HG02981 (cell line): ENCODE results near the gene CRB1.

Experiments used
- ATAC-seq: cut with Tn5 transposase; IDR thresholded peaks from one replicate; pipeline ENCODE4 v1.9.1; 2021; ENCODE audit warnings: mild to moderate bottlenecking, moderate library complexity; ENCODE audit not compliant: unreplicated experiment

Gene CRB1

DNA sequence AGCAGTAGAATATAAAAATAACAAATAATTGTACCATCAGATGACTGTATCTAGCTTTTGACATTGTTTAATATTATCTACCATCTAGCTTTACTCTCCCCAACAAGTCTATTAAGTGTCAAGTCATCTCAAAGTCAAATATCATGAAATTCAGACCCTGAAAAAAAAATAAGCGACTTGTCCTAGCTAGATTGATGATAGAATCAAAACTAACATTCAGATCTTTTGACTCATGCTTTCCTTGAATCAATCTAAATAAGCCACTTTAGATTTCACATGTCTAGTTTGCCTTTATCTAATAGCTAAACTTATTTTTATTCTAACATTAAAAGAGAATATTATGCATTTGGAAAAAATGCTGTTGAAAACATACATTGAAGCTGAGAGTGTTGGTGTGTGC is 35.4 kb downstream of the CRB1 start:
- no peak for ATAC-seq

DNA sequence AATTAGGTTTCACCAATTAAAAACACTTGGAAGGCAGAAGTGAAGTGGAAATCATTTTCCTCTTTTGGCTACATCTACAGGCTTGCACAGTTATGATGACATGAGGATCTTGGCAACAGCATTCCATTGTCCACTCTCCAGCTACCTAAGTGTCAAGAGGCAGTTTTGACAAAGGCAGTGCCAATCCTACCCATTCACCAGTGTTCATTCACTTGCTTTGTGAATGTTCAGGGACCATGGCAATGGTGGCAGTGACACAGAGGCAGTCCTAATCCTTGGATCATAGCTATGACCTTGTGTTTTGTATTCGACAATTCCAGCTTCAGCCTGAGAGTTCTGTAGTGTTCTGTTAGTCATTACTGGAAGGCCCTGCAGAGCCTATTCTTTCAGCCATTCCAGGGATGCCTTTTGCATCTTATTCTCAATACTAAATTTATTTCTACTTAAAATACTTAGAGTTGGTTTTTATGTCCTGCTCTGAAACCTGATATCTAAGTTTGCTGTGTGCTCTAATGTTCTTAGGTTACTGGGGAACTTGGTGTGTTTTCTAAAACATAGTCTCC is 36.7 kb downstream of the CRB1 start:
- ATAC-seq = no peak

DNA sequence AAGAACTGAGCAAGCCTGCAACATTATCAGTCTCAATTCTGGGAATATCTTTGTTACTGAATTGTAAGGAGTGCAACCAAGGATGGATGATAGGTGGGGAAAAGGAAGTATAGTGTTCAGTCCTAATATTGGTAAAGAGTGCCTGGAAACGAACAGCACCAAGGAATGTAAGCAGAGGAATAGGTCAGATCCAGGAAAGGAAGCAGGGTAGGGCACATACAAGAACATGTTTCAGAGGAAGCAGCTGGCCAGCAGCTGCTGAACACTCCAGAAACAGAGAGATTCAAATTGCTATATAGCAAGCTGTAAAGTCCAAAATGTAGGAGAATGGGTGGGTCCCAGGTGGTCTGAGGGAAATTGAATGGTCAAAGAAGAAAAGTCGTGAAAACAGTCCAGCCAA is 37.9 kb downstream of the CRB1 start:
- ATAC-seq = no peak

DNA sequence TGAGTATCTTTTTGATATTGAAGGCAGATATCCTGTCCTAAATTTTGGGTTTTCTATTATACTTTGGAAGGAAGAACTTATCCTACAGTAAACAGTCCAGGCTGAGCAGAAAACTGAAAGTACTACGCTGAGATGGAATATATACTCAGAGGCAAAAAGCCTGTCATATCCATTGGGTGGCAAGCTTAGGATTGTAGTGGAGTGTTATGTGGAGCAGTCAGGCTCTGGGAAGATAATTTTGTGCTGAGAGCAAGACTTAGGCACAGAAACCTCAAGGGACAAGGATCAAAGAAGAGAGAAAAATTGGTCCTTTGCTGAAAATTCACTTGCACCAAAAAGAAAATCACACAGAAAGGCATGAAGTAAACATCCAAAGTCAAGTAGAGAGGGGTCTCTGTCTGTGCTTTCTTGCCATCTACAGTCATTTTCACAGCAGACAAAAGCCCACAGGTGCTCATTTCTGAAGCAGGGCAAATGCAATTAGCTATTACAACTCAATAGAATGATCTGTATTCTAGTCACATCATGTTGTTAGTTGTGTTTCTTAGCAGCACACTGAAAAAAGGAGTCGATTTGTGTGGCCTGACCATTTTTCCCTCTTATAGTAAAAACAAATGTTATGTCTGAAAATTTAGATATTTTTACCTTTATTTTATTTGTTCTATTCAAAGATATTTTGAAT is 38.5 kb downstream of the CRB1 start:
- ATAC-seq = no peak

DNA sequence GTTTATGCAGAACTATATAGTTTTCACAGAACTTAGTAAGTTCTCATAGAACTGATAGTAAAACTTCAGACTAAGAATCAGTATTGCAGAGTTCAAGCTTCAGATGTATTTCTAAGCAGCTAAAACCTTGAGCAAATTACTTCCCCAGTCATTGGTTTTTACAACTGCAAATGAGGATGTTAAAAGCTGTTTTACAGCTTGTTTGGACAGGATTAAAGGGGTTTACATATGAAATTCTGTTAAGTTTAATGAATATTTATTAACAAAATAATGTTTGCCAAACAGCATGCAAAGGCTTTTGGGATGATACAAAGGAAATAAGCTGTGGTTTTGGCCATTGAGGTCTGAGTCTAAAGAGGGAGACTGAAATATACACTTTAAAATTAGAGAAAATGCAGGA is 39.1 kb downstream of the CRB1 start:
- ATAC-seq = no peak

DNA sequence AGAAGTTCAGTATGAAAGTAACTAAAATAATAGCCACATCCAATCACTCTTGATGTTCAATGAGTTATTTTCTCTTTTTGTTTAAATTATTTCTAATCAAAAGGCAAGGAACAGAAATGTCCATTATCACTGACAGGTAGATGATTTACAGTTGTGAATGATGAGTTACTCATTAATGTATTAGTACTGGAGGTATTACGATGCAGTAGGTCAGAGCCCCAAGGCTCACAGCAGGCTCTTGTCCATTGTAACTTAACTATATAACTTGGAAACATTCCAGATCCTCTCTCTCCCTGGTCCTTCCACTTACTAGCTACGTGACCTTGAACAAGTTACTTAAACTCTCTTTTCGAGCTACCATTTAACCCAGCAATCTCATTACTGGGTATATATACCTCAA is 39.5 kb downstream of the CRB1 start:
- ATAC-seq = no peak

DNA sequence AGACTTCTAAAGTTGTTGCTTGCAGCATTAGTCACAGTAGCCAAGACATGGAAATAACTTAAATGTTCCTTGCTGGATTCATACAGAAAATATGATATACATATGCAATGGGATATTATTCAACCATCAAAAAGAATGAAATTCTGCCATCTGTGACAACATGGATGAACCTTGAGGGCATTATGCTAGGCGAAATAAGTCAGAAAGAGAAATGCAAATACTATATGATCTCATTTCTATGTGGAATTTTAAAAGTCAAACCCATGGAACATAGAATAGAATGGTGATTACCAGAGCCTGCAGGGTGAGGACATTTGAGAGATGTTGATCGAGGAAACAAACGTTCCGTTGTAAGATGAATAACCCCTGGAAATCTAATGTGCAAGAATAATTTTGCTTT is 43.0 kb downstream of the CRB1 start:
- no peak for ATAC-seq

DNA sequence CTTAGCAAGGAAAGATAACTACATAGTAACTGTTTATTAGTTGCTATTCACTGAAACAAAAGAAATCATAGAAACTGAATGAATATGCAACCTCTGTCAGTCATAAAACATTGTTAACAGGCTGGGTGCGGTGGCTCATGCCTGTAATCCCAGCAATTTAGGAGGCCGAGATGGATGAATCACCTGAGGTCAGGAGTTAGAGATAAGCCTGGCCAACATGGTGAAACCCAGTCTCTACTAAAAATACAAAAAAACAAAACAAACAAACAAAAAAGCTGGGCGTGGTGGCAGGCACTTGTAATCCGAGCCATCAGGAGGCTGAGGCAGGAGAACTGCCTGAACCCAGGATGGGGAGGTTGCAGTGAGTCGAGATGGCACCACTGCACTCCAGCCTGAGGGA is 44.1 kb downstream of the CRB1 start:
- no peak for ATAC-seq

DNA sequence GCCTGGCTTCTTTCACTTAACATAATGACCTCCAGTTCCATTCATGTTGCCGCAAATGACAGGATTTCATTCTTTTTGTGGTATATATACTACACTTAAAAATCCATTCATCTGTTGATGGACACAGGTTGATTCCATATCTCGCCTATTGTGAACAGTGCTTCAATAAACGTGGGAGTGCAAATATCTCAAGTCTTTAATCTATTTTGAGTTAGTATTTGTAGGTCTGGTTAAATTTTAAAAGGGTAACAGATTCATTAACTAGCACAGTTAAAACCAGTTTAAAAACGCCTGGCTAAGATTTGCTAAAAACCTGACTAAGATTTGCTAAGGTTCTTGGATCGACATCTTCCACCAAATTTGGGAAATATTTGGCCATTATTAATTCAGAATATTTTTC is 45.7 kb downstream of the CRB1 start:
- no peak for ATAC-seq

DNA sequence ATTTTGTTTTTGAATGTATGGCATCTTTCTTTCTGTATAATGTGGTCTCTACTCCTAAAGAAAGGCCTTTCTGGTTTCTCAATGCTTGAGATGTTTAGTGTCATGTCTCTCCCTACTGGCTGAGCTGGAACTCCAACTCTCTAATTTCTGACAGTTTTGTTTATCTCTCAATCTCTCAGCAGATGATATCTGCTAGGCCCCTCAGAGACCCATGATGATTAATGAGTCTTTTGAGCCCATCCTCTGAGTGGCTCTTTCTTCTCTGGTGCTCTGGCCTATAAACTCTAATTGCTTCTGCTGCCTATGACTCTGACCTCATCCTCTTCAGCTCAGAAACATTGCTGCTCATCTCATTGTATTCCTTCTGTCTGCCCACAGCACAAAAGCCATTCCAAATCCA is 46.6 kb downstream of the CRB1 start:
- no peak for ATAC-seq

DNA sequence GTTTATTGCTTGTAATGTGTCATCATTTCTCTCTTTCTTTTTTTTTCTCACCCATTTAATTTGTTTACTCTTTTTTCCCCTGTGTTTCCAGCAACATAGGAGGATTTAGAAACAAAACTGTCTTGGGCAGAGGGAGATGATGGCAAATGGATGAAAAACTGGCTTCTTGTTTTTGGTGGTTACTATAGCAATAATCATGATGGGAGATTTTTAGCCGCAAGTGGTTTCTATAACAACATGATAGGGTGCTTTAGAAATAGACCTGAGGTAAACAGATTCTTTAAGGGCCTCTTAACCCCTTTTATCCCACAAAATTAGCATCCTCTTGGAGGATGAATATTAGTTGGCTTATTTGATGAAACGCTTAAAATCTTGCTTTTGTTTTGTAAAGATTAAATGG is 51.6 kb downstream of the CRB1 start:
- ATAC-seq = no peak

DNA sequence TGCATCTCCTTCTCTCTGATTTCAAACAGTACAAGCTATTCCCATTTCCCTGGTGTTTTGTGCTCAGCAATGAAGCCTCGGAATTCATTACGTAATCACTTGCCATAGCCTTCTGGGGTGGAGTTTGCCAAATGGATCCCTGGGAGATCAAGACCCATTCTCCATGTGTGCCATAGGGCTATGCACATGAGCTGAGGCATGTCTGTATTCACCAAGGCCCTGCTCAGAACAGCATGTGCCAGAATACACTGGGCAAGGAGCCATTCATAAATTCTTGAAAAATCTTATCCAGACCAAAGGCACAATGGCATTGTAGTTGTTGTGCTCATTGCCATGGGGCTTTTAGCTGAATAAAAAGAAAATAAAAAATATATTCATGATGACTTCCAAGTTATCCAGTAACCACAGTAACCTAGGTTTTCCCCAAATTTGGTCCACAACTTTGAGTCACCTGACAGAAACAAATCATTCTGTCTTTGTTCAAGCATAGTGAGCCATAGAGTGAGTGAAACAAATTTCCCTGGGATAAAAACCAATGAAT is 53.0 kb downstream of the CRB1 start:
- no peak for ATAC-seq

DNA sequence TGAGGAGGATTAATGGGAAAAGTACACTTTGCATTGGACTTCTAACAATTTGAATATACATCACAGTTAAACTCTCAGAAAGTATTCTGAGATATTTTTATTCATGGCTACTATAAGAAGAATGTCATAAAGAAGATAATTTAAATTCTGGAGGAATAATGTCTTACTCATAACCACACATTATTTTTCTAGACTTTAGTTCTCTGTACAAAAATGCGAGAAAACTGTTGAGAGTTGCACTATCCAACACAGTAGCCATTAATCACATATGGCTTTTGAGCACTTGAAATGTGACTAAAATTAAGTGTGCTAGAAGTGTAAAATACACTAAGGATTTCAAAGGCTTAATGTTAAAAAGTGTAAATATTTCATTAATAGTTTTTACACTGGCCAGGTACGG is 53.8 kb downstream of the CRB1 start:
- no peak for ATAC-seq

DNA sequence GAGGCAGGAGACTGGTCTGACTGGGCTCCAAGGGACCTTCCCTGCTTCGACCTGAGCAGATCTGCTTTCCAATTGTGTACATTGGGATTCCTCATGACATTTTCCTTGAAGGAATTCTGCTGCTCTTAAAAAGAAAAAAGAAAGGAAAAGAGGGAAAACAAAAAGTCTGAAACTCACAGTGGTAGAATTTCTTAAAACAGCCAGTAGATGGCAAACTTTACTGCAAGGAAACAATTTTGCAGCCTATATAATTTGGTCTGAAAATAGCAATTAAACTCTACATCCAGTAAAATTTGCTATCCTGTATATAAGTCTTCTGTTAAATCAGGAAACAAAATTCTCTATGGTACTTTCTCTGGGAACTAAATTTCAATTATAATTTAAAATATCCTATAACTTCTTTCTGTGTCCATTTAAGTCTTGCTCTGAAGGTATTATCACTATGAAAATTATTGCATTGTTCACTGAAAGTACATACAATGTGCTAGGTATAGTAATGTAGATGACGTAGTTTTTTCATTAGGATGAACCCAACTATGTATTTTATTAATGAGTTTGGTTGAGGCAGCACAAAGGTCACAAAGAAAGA is 59.8 kb downstream of the CRB1 start:
- no peak for ATAC-seq

DNA sequence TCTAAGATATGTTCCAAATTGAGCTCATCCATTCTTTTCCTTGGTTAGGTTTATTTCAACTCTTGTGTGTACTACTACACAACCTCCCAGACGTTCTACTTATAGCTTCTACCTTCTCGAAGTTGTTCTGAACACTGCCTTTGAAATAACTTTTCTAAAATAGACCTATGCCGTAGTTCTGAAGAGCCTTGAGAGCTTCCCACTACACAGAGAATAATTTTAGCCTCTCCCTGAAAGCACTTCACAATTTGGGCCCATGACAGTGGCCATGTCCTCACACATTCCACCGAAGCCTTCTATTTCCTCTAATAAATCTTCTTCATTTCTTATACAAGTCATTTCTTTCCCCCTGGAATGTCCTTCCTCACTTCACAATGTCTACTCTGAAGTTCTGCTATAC is 62.2 kb downstream of the CRB1 start:
- no peak for ATAC-seq

DNA sequence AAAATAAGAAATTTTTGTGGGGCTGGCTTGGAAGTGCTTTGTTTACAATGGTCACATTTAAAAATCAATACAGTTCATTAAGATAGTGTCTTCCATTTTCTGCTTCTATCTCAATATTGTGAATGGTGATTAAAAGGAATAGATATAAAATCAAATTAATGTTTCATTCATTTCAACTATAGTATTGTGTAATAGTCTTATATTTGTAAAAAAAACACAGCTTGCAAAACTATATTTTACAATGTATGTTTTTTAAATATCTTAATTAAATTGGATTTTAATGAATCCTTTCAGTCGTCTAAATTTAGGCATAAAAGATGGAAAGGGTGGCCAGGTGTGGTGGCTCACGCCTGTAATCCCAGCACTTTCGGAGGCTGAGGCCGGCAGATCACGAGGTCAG is 63.5 kb downstream of the CRB1 start:
- no peak for ATAC-seq

DNA sequence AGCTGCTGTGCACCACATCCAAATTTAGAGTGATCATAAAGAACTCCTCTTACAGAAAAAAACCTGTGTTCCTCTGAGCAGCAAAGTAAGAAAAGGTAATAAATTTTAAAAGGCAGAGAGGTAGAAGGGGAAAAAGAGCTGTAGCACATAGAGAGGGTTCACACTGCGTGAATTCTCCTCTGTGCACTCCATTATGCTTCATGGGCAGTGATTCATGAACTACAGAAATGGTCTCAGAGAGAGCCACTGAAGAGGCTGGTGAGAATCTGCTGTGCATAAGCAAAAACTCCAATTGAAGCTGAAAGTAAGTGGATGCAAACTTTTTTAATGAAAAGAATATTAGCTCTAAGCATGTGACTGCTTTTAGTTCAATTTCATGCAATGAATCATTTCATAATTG is 65.0 kb downstream of the CRB1 start:
- ATAC-seq = no peak

DNA sequence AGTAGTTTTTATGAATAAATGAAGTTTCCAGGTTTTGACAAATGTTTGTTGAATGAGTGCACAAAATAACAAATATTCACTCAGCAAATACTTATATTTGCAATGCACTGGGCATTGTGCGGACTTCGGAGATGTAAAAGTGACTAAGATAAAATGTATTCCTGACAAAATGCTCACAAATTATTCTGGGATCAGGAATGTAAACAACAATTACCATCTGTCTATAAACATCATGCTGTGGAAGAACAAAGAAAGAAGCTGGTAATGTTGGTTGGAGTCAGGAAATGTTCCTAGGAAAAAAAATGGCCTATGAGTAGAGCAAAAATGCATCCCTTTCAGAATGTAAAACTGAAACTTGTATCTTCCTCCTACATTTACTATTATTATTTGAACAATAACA is 68.5 kb downstream of the CRB1 start:
- ATAC-seq = no peak

DNA sequence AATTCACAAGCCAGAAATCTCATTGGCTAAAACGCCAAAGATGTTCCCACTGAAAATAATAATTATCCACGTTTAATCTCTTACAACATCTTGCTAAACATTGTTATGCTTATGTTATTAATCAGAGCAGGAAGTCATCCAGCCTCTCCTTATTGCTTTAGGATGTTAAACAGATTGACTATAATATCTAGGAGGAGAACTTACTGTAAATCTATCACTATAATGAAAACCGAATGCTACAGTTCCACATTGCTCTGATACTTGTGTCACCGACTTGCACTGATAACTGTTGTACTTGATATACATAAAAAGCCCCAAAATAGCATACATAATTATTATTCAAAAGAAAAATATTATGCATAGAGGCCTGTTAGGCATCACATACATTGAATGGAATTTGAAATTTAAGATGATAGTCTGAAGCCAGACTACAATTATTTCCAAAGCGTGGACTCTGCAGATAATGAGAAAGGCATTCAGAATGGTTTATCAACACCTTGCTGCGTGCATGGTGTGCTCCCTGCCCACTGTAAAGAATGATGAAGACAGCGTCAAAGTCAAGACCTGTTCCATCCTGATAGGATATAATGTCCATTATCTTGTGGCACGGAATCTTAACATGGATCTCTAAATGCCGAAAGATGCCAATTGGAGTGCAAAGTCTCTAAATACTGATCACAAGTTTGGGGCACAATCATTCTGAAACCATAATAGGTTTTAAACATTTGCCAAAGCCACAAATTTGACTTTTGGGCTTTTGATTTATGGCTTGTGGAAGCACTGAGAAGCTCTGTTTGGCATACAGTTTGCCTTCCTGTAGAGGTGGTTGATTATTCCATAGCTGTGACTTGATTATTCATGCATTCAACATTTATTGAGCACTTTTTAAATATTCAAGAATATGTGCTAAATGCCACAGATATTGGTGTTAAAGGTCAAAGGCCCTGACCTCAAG is 71.3 kb downstream of the CRB1 start:
- no peak for ATAC-seq

DNA sequence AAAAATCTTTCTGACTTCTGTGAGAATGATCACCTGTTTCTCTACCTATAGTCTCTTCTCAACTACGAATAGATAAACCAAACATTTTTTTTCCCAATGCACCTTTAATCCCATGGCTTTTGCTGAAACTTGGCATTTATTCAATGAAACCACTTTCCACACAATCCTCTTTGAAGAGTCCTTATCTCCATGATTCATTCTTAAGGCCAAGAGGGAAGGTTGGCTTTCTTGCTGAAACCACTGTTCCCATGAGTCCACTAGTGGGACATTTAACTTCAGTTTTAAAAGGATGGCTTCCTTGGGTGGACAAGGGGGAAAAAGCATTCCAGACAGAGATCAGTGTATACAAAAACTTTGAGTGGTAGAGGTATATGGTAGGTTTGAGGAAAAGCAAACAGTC is 73.6 kb downstream of the CRB1 start:
- ATAC-seq = no peak

DNA sequence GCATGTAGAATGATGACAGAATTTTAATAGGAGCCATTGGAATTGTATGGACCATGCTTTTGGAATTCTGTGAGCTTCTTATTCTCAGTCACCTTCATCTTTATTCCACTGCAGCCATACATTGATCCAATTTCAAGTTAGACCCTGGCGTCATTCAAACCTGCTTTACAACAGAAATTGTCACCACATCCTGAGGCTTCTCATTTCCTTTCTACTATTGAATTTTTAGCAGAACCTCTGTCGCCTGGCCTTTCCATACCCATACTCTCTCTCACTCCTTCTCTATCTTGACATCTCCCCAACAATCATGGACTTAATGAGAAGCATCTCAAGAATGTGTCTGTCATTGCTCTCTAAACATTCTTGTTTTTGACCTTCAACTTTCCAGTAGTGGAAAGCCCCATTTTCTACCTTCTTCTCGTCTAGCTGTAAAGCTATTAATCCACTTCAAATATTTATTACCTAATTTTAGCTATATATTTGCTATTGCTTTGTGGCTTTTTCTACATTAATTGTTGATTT is 74.1 kb downstream of the CRB1 start:
- no peak for ATAC-seq
